GM12875 (cell line): ENCODE data around the gene RASGRF2.

ENCODE experiments used
- H3K4me3 ChIP-seq: one replicate; pipeline ENCODE4 v1.5.1; 2011; ENCODE audit warnings: low read depth, low read length, control low read depth
- CTCF ChIP-seq: IDR thresholded peaks from 2 replicates; pipeline ENCODE4 v1.5.1; 2011; ENCODE audit warnings: low read depth, mild to moderate bottlenecking, control low read depth, inconsistent platforms, low read length, moderate library complexity, borderline replicate concordance; ENCODE audit not compliant: insufficient read depth

RASGRF2 gene

GRCh38 chr5:81204205-81204604, 244.0 kb downstream of the RASGRF2 start:
- TF ChIP-seq CTCF, result no peak
- no peak overlapping the region for H3K4me3 ChIP-seq

GRCh38 chr5:81205058-81205457, 244.9 kb downstream of the RASGRF2 start:
- no peak for TF ChIP-seq CTCF
- no peak overlapping the region for H3K4me3 ChIP-seq

GRCh38 chr5:81207009-81207408, 246.8 kb downstream of the RASGRF2 start:
- H3K4me3 ChIP-seq, result no peak overlapping the region
- peak; percentile 39; the same call in 1 of the 2 replicates for TF ChIP-seq CTCF

- H3K4me3 ChIP-seq, result no peak overlapping the region
- no peak for TF ChIP-seq CTCF
These were observed 248.7 kb downstream of the RASGRF2 start for GRCh38 chr5:81208904-81209303.

- no peak for TF ChIP-seq CTCF
- no peak overlapping the region for H3K4me3 ChIP-seq
These were observed 249.2 kb downstream of the RASGRF2 start for GRCh38 chr5:81209386-81209785.

- no peak for TF ChIP-seq CTCF
- no peak overlapping the region for H3K4me3 ChIP-seq
These were observed 249.8 kb downstream of the RASGRF2 start for GRCh38 chr5:81209869-81210493.

GRCh38 chr5:81212211-81212751, 252.1 kb downstream of the RASGRF2 start:
- H3K4me3 ChIP-seq, result no peak overlapping the region
- TF ChIP-seq CTCF, result 0 out of 2 replicates have a peak, but pooled peaks have one; percentile 5
